ENCODE measurements around the gene PLCD3.

PLCD3 gene

GRCh38 chr17:45067637-45068036 is 64.7 kb downstream of the PLCD3 start:
- no peak for DNase-seq (ENCODE audit: low read depth)

DNA sequence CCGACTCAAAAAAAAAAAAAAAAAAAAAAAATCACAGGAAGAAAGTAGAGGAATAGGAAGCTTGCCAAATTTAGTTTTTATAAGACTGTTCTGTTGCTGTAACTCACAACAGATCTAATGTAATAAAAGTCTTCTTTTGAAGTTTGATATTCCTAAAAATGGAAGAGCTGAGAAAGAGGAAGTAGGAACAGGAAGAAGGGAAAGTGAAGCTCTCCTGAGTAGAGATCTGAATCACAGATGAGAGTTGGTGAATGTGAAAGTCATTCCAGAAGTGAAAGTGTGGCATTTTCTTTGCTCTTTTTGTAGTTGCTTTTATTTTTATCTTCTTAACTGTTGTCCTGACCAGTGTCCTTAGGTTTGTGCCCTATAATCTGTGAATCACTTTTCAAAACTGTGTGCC is 69.1 kb downstream of the PLCD3 start:
- DNase-seq (ENCODE audit: low read depth), result no peak

- no peak for DNase-seq (ENCODE audit: low read depth)
Measured at GRCh38 chr17:45061606-45062205, 70.6 kb downstream of the PLCD3 start.

DNA sequence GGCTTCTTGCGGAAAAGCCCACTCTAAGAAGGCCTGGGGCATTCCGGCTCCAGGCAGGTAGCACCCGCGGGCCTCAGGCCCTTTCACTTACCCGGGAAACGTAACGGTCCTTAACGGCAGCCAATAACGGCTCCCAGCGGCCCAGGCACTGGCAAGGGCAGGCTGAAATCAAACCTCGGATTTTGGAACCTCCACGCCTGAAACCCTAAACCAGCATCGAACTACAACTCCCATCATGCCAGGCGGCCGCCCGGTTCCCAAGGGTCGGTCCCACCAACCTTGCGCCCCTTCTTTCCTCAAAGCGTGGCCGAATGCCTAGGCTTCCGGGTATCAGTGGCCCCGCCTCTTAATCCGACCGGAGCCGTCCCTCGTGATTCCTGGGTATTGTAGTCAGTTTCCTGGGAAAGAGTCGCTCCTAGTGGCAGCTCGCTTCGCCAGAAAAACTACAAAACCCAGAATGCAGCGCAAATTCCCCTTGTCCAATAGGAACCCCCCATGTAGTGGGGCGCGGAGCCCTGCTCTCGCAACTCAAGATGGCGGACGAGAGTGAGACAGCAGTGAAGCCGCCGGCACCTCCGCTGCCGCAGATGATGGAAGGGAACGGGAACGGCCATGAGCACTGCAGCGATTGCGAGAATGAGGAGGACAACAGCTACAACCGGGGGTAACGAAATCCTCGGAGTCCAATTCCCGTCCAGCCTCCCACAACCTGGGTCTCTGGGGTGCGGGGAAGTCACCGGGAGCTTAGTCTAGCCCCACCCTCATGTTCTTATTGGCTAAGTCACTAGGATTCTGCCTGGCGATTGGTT is 71.3 kb downstream of the PLCD3 start, which contains the start of gene NMT1:
Gene NMT1 (plus strand): TSS at position 521 of the 809 bp plus-strand sequence. CDS start 13 bp downstream, at position 534.
- DNase-seq (ENCODE audit: low read depth), result peak; percentile 97

GRCh38 chr17:45060382-45060796 is 71.9 kb downstream of the PLCD3 start:
- DNase-seq (ENCODE audit: low read depth), result no peak
